Right atrium auricular region (tissue), 2 donors: ENCODE data around the gene SLC4A5. TPM values are rescaled to one million over a fixed set of nuclear protein-coding genes. Genes with fewer than 3 reads are reported as not detected.

Experiments
- DNase-seq: peaks from one replicate; pipeline ENCODE4 v3.0.0-alpha.2; 2019; ENCODE audit warnings: low spot score
- H3K27ac ChIP-seq, 2 donors: fragments of 200-600 bp; sonication (generic); 1 replicate in 1 of 2; 2 replicates in 1 of 2; pipeline ENCODE4 v1.5.1; 2016 to 2019
- H3K27me3 ChIP-seq, 2 donors: fragments of 200-600 bp; sonication (generic); one replicate each; pipeline versions ENCODE4 v1.5.1 to v1.6.0; 2017 to 2019
- H3K36me3 ChIP-seq: fragments of 200-600 bp; sonication (generic); one replicate; pipeline ENCODE4 v1.5.1; 2016
- H3K4me1 ChIP-seq, 2 donors: fragments of 200-600 bp; sonication (generic); one replicate each; pipeline versions ENCODE4 v1.5.1 to v1.6.0; 2017 to 2019
- H3K4me3 ChIP-seq, 2 donors: fragments of 200-600 bp; sonication (generic); 1 replicate in 1 of 2; 2 replicates in 1 of 2; pipeline ENCODE4 v1.5.1; 2017 to 2019; ENCODE audit warnings: mild to moderate bottlenecking in 1 of 2, moderate library complexity in 1 of 2
- H3K9me3 ChIP-seq, 2 donors: fragments of 200-600 bp; sonication (generic); one replicate each; pipeline ENCODE4 v1.5.1; 2019
- CTCF ChIP-seq, 2 donors: fragments of 200-600 bp; sonication (generic); IDR thresholded peaks; one replicate each; pipeline ENCODE4 v1.5.1; 2019; ENCODE audit warnings: antibody characterized with exemption in 2 of 2
- total RNA-seq, 2 donors: library from RNA; depleted of rRNA; stranded (reverse); fragments of >200 nt; gene quantifications; one replicate each; pipeline ENCODE4 v1.1.0, GENCODE V29; 2016

SLC4A5 gene
- total RNA-seq, 2 donors from 2014 or later, result 0.28 to 1.3 TPM

GRCh38 chr2:74249406-74250122 is 93.7 kb downstream of the SLC4A5 start:
- no peak for DNase-seq
- Histone ChIP-seq H3K36me3 (no peaks in the 10 kb centered on the region), H3K4me3 (no peak overlapping the region), H3K27ac (no peak overlapping the region), H3K9me3 (no peaks in the 10 kb centered on the region), H3K27me3 (no peaks in the 10 kb centered on the region), H3K4me1 (no peaks in the 10 kb centered on the region)
- no peak for TF ChIP-seq CTCF (IDR thresholded peaks at IDR 0.05)

- DNase-seq, result no peak
- no peaks in the 10 kb centered on the region for H3K9me3 ChIP-seq
- H3K27me3 ChIP-seq, result no peaks in the 10 kb centered on the region
- H3K4me3 ChIP-seq, result no peak overlapping the region
- no peak overlapping the region for H3K27ac ChIP-seq
- no peaks in the 10 kb centered on the region for H3K4me1 ChIP-seq
- H3K36me3 ChIP-seq, result no peaks in the 10 kb centered on the region
- TF ChIP-seq CTCF (IDR thresholded peaks at IDR 0.05), result no peak
Observed at GRCh38 chr2:74246496-74247195, 96.6 kb downstream of the SLC4A5 start.

GRCh38 chr2:74244286-74244685 is 98.9 kb downstream of the SLC4A5 start:
- H3K9me3 ChIP-seq, result no peaks in the 10 kb centered on the region
- H3K4me1 ChIP-seq, result no peaks in the 10 kb centered on the region
- H3K36me3 ChIP-seq, result no peaks in the 10 kb centered on the region
- no peak for DNase-seq
- no peaks in the 10 kb centered on the region for H3K27me3 ChIP-seq
- H3K4me3 ChIP-seq, result no peak overlapping the region
- H3K27ac ChIP-seq, result no peak overlapping the region
- no peak for TF ChIP-seq CTCF (IDR thresholded peaks at IDR 0.05)

DNA sequence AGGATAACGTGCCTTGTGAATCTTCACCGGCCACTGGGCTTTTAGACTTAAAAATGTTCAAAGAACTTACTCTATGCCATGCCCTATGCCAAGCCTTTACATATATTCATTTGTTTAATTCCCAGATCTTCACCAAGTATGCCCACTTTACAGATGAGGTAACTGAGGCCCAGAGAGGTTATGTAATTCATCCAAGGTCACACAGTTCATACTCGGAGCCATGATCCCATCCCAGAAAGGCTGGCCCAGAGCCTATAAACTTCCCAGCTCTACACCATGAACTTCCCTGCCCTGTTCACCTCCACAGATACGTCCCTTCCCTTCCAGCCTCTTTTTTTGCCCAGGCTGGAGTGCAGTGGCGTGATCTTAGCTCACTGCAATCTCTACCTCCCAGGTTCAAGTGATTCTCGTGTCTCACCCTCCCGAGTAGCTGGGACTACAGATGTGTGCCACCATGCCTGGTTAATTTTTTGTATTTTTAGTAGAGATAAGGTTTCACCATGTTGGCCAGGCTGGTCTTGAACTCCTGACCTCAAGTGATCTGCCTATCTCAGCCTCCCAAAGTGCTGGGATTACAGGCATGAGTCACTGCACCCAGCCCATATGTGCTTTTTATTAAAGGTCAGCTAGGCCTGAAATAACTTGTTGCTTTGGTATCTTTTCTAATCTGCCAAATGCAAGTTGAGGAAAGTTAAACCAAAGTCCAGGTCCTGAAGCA is 100.7 kb downstream of the SLC4A5 start:
- no peaks in the 10 kb centered on the region for H3K27me3 ChIP-seq
- H3K36me3 ChIP-seq, result no peaks in the 10 kb centered on the region
- H3K4me3 ChIP-seq, result no peak overlapping the region
- no peak for DNase-seq
- no peak for TF ChIP-seq CTCF (IDR thresholded peaks at IDR 0.05)
- no peaks in the 10 kb centered on the region for H3K9me3 ChIP-seq
- H3K4me1 ChIP-seq, result no peaks in the 10 kb centered on the region
- H3K27ac ChIP-seq, result no peak overlapping the region

DNA sequence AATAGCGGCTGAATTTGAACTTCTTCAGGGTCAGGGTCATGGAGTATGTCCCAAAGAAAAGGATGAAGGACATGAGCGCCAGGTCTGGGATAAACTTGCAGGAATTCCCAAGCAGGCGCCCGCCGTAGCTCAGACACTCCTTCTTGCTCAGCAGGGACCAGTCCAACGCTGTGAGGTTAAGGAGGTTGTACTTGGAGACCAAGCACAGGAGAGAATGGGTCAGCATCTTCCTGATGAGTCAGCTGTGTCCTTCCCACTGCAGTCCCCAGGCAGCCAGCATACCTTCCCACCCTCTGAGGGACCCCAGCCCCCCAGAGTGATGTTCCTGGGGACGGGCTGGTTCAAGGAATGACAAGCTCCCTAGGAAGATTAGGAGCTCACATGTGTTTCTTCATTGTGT is 103.9 kb downstream of the SLC4A5 start:
- H3K9me3 ChIP-seq, result no peaks in the 10 kb centered on the region
- no peak for DNase-seq
- H3K4me1 ChIP-seq, result no peaks in the 10 kb centered on the region
- no peak overlapping the region for H3K4me3 ChIP-seq
- TF ChIP-seq CTCF (IDR thresholded peaks at IDR 0.05), result no peak
- no peaks in the 10 kb centered on the region for H3K36me3 ChIP-seq
- H3K27me3 ChIP-seq, result no peaks in the 10 kb centered on the region
- no peak overlapping the region for H3K27ac ChIP-seq
